Keratinocyte (primary cell): Measurements from ENCODE around the gene SYNM. TPM values are rescaled to one million over a fixed set of nuclear protein-coding genes. Genes with fewer than 3 reads are reported as not detected.

Experiments used
- DNase-seq: peaks from one replicate; pipeline ENCODE4 v3.0.0-alpha.2; 2011; ENCODE audit warnings: low read depth, missing footprints, low spot score
- FAIRE-seq: peaks from 2 replicates; lab custom pipeline; 2011; peaks lifted over from hg19 to GRCh38; lab: Jason Lieb, UNC
- H2AFZ ChIP-seq: 2 replicates; pipeline ENCODE4 v1.6.0; 2012; ENCODE audit warnings: low read length, control low read depth, inconsistent platforms; ENCODE audit not compliant: control insufficient read depth
- H3K27ac ChIP-seq: 2 replicates; pipeline ENCODE4 v1.5.1; 2011; ENCODE audit warnings: low read length; ENCODE audit not compliant: control insufficient read depth, insufficient read depth
- H3K27me3 ChIP-seq: 3 replicates; pipeline ENCODE4 v1.6.0; 2011; ENCODE audit warnings: low read length; ENCODE audit not compliant: control insufficient read depth, insufficient read depth; ENCODE audit errors: extremely low read depth
- H3K36me3 ChIP-seq, 2 experiments: 2 replicates in 1 of 2; 3 replicates in 1 of 2; pipeline ENCODE4 v1.5.1; 2011; ENCODE audit warnings: low read length in 2 of 2, mild to moderate bottlenecking in 1 of 2; ENCODE audit not compliant: control insufficient read depth in 2 of 2, insufficient read depth in 2 of 2; ENCODE audit errors: extremely low read depth in 1 of 2
- H3K4me1 ChIP-seq: 3 replicates; pipeline ENCODE4 v1.5.1; 2011; ENCODE audit warnings: low read length; ENCODE audit not compliant: control insufficient read depth, insufficient read depth; ENCODE audit errors: extremely low read depth
- H3K4me2 ChIP-seq: 3 replicates; pipeline ENCODE4 v1.6.0; 2011; ENCODE audit warnings: low read depth, low read length; ENCODE audit not compliant: control insufficient read depth, insufficient read depth; ENCODE audit errors: extremely low read depth
- H3K4me3 ChIP-seq, 3 experiments: fragments of 200-600 bp in 1 of 3; sonication (generic) in 1 of 3; 2 replicates in 2 of 3; 3 replicates in 1 of 3; pipeline ENCODE4 v1.5.1; 2011 to 2016; ENCODE audit warnings: low read length in 3 of 3, mild to moderate bottlenecking in 3 of 3, control low read depth in 2 of 3, inconsistent platforms in 1 of 3, low read depth in 1 of 3, mixed read lengths in 1 of 3, mixed run types in 1 of 3, moderate library complexity in 1 of 3; ENCODE audit not compliant: control insufficient read depth in 2 of 3, insufficient read depth in 2 of 3; ENCODE audit errors: extremely low read depth in 1 of 3
- H3K79me2 ChIP-seq: 2 replicates; pipeline ENCODE4 v1.6.0; 2012; ENCODE audit warnings: low read length; ENCODE audit not compliant: control insufficient read depth, insufficient read depth
- H3K9ac ChIP-seq: 3 replicates; pipeline ENCODE4 v1.6.0; 2011; ENCODE audit warnings: low read length; ENCODE audit not compliant: control insufficient read depth, insufficient read depth; ENCODE audit errors: extremely low read depth
- H3K9me1 ChIP-seq: 3 replicates; pipeline ENCODE4 v1.6.0; 2011; ENCODE audit warnings: low read length; ENCODE audit not compliant: control insufficient read depth, insufficient read depth; ENCODE audit errors: extremely low read depth
- H3K9me3 ChIP-seq: 2 replicates; pipeline ENCODE4 v1.5.1; 2012; ENCODE audit warnings: low read depth, low read length; ENCODE audit not compliant: control insufficient read depth
- H4K20me1 ChIP-seq: 3 replicates; pipeline ENCODE4 v1.6.0; 2011; ENCODE audit warnings: low read length; ENCODE audit not compliant: control insufficient read depth, insufficient read depth; ENCODE audit errors: extremely low read depth
- EZH2 ChIP-seq: IDR thresholded peaks from one replicate; pipeline ENCODE4 v1.6.1; 2012; ENCODE audit warnings: inconsistent platforms, mild to moderate bottlenecking, low read length, moderate library complexity
- dilution Hi-C: fragments of 300-500 bp; cut with MboI; formaldehyde crosslinking; loops from one replicate; pipeline ENCODE4 v1.7.0; 2020; ENCODE audit warnings: low sequenced_read_pairs; ENCODE audit not compliant: extremely low pct_ligation_motif_present
- polyA plus RNA-seq, 5 experiments: library from polyadenylated mRNA; depleted of rRNA in 3 of 5; stranded (reverse) in 3 of 5; stranded (forward) in 1 of 5; unstranded in 1 of 5; fragments of >200 nt; gene quantifications; 1 replicate in 1 of 5; 2 replicates in 3 of 5; 3 replicates in 1 of 5; pipeline versions ENCODE4 v1.2.1 to v1.2.3, GENCODE V29; 2011 to 2012; ENCODE audit warnings: missing spikeins in 2 of 5, low read depth in 1 of 5, low replicate concordance in 1 of 5
- TF ChIP-seq, protein P1 (sequence below), 3 experiments: IDR thresholded peaks in 1 of 3; conservative IDR thresholded peaks in 1 of 3; optimal IDR thresholded peaks in 1 of 3; 2 replicates in 2 of 3; 3 replicates in 1 of 3; pipeline versions ENCODE3 to v1.5.1; 2011; ENCODE audit warnings: low read length in 3 of 3, mild to moderate bottlenecking in 3 of 3, moderate library complexity in 2 of 3, control low read depth in 1 of 3, inconsistent platforms in 1 of 3; ENCODE audit not compliant: insufficient read depth in 2 of 3; ENCODE audit errors: extremely low read depth in 1 of 3

Gene SYNM
- polyA plus RNA-seq, 1 donor (not counting 4 experiments of a cell fraction or from before 2014, with no cell fraction given), result 0.09 TPM

DNA sequence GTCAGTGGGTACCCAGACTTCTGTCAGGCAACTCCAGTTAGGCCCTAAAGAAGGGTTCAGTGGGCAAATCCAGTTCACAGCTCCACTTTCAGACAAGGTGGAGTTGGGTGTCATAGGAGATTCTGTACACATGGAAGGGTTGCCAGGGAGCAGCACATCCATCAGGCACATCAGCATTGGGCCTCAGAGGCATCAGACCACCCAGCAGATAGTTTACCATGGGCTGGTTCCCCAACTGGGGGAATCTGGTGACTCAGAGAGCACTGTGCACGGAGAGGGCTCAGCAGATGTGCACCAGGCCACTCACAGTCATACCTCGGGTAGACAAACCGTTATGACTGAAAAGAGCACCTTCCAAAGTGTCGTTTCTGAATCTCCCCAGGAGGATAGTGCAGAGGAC is 27.2 kb downstream of the SYNM start:
- Histone ChIP-seq H3K27ac (no peak overlapping the region), H3K9me1 (no peaks in the 10 kb centered on the region), H3K9ac (no peak overlapping the region), H2AFZ (no peak overlapping the region), H3K9me3 (no peaks in the 10 kb centered on the region), H3K4me3 (no peak overlapping the region), H3K36me3 (peaks cover 0 to 4% of the 10 kb centered on the region in 2 experiments), H3K27me3 (no peaks in the 10 kb centered on the region), H3K4me2 (no peak overlapping the region), H3K79me2 (no peaks in the 10 kb centered on the region), H3K4me1 (no peaks in the 10 kb centered on the region), H4K20me1 (no peaks in the 10 kb centered on the region)
- no peak for DNase-seq
- TF ChIP-seq, protein P1, sequence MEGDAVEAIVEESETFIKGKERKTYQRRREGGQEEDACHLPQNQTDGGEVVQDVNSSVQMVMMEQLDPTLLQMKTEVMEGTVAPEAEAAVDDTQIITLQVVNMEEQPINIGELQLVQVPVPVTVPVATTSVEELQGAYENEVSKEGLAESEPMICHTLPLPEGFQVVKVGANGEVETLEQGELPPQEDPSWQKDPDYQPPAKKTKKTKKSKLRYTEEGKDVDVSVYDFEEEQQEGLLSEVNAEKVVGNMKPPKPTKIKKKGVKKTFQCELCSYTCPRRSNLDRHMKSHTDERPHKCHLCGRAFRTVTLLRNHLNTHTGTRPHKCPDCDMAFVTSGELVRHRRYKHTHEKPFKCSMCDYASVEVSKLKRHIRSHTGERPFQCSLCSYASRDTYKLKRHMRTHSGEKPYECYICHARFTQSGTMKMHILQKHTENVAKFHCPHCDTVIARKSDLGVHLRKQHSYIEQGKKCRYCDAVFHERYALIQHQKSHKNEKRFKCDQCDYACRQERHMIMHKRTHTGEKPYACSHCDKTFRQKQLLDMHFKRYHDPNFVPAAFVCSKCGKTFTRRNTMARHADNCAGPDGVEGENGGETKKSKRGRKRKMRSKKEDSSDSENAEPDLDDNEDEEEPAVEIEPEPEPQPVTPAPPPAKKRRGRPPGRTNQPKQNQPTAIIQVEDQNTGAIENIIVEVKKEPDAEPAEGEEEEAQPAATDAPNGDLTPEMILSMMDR (optimal IDR thresholded peaks at IDR 0.05 in 1 of 3, IDR thresholded peaks at IDR 0.05 in 1 of 3, conservative IDR thresholded peaks at IDR 0.05 in 1 of 3; ENCODE audit: extremely low read depth in 1 of 3, insufficient read depth in 2 of 3, low read length in 3 of 3), result no peak
- no peak for TF ChIP-seq EZH2
- dilution Hi-C loops, result no loop called here
- FAIRE-seq, result no peak

GRCh38 chr15:99132634-99133287 is 27.9 kb downstream of the SYNM start:
- Histone ChIP-seq H4K20me1 (no peaks in the 10 kb centered on the region), H3K27me3 (no peaks in the 10 kb centered on the region), H3K79me2 (no peaks in the 10 kb centered on the region), H3K4me2 (no peak overlapping the region), H3K4me3 (no peak overlapping the region), H3K9me3 (no peaks in the 10 kb centered on the region), H3K4me1 (no peaks in the 10 kb centered on the region), H3K9me1 (no peaks in the 10 kb centered on the region), H3K27ac (no peak overlapping the region), H3K36me3 (peaks cover 0 to 7% of the 10 kb centered on the region in 2 experiments), H2AFZ (no peak overlapping the region), H3K9ac (no peak overlapping the region)
- dilution Hi-C loops, result no loop called here
- FAIRE-seq (no peak), DNase-seq (no peak)
- TF ChIP-seq, protein P1 (optimal IDR thresholded peaks at IDR 0.05 in 1 of 3, IDR thresholded peaks at IDR 0.05 in 1 of 3, conservative IDR thresholded peaks at IDR 0.05 in 1 of 3; ENCODE audit: extremely low read depth in 1 of 3, insufficient read depth in 2 of 3, low read length in 3 of 3), result no peak
- no peak for TF ChIP-seq EZH2
